ENCODE results near the gene SLC22A2. TPM values are rescaled to one million over a fixed set of nuclear protein-coding genes. Genes with fewer than 3 reads are reported as not detected.

Gene SLC22A2
- total and polyA plus RNA-seq, 10 of the 15 experiments (the other 5 are each of a cell fraction or from before 2014, with no cell fraction given): 0.12 TPM; not detected in 9

DNA sequence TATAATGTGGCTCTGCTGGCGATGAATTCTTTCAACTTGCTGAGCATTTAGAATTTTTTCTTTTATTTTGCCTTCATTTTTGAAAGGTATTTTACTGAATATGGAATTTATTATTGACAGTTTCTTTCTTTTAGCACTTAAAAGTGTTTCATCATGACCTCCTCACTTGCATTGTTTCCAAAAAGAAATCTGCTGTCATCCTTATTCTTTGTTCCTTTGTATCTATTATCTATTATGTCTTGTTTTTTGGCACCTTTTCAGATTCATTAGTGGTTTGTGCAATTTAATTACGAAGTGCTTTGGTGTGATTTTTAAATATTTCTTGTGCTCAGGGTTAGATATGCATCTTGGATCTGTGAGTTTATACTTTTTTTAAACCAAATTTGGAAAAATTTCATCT lies 26.0 kb upstream of the SLC22A2 start (continued):
- TF ChIP-seq, protein P1, sequence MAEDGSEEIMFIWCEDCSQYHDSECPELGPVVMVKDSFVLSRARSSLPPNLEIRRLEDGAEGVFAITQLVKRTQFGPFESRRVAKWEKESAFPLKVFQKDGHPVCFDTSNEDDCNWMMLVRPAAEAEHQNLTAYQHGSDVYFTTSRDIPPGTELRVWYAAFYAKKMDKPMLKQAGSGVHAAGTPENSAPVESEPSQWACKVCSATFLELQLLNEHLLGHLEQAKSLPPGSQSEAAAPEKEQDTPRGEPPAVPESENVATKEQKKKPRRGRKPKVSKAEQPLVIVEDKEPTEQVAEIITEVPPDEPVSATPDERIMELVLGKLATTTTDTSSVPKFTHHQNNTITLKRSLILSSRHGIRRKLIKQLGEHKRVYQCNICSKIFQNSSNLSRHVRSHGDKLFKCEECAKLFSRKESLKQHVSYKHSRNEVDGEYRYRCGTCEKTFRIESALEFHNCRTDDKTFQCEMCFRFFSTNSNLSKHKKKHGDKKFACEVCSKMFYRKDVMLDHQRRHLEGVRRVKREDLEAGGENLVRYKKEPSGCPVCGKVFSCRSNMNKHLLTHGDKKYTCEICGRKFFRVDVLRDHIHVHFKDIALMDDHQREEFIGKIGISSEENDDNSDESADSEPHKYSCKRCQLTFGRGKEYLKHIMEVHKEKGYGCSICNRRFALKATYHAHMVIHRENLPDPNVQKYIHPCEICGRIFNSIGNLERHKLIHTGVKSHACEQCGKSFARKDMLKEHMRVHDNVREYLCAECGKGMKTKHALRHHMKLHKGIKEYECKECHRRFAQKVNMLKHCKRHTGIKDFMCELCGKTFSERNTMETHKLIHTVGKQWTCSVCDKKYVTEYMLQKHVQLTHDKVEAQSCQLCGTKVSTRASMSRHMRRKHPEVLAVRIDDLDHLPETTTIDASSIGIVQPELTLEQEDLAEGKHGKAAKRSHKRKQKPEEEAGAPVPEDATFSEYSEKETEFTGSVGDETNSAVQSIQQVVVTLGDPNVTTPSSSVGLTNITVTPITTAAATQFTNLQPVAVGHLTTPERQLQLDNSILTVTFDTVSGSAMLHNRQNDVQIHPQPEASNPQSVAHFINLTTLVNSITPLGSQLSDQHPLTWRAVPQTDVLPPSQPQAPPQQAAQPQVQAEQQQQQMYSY (CRISPR knock-in tag; IDR thresholded peaks at IDR 0.05): no peak
- TF ChIP-seq CREB1 (IDR thresholded peaks at IDR 0.05; ENCODE audit: low read depth): no peak

DNA sequence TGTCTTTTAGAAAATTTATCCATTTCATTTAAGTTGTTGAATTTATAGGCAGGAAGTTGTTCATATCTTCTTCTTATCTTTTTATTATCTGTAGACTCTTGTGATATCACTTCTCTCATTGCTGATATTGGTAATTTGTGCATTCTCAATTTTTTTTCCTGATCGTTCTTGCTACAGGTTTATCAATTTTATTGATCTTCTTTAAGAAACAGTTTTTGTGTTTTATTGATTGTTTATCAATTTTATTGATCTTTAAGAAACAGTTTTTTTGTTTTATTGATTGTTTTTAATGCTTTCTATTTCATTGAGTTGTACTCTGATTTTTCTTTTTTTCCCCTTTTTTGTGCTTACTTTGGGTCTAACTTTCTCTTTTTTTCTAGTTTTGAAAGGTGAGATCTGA lies 23.8 kb upstream of the SLC22A2 start:
- Histone ChIP-seq H3K9ac (ENCODE audit: control insufficient read depth, insufficient read depth, low read length) (no peak overlapping the region), H2AFZ (ENCODE audit: control insufficient read depth, low read depth, low read length) (no peak overlapping the region), H3K36me3 (ENCODE audit: control insufficient read depth in 2 of 2, insufficient read depth in 2 of 2, low read length in 1 of 2) (no peaks in the 10 kb centered on the region), H3K79me2 (ENCODE audit: control insufficient read depth, insufficient read depth, low read length) (no peaks in the 10 kb centered on the region), H3K4me3 (no peak overlapping the region), H3K4me2 (ENCODE audit: control insufficient read depth, insufficient read depth) (no peak overlapping the region), H3K27ac (ENCODE audit: control insufficient read depth, insufficient read depth) (no peak overlapping the region), H3K27me3 (replicated peaks in 1 of 2; ENCODE audit: control insufficient read depth in 2 of 2, insufficient read depth in 2 of 2, low read length in 1 of 2) (no peaks in the 10 kb centered on the region), H3K4me1 (ENCODE audit: control insufficient read depth, insufficient read depth, low read length) (no peaks in the 10 kb centered on the region), H4K20me1 (ENCODE audit: control insufficient read depth, insufficient read depth) (no peaks in the 10 kb centered on the region), H3K9me3 (replicated peaks; ENCODE audit: control insufficient read depth, insufficient read depth, low read length) (no peaks in the 10 kb centered on the region)
- 28% methylated on average over 1 of the region's 1 CpG for WGBS (ENCODE audit: insufficient coverage, insufficient replicate concordance, low lambda C conversion rate, missing lambda C conversion rate)
- in situ Hi-C loops (cut with MboI) (no loop called here), intact Hi-C loops (cut with micrococcal nuclease; ENCODE audit: unreplicated experiment) (no loop called here)
- SMC1A ChIA-PET (ENCODE audit: uncharacterized antibody, unreplicated experiment): no interaction called here
- DNase-seq (ENCODE audit: low read depth, low spot score) (no peak), FAIRE-seq (no peak), ATAC-seq (no peak)
- RAD21 ChIA-PET (ENCODE audit: unreplicated experiment): no interaction called here
- CTCF ChIA-PET: no interaction called here
- POLR2A ChIA-PET: no interaction called here
- BruUV-seq (replicated peaks): no TSS peak
- TF ChIP-seq, protein P2, sequence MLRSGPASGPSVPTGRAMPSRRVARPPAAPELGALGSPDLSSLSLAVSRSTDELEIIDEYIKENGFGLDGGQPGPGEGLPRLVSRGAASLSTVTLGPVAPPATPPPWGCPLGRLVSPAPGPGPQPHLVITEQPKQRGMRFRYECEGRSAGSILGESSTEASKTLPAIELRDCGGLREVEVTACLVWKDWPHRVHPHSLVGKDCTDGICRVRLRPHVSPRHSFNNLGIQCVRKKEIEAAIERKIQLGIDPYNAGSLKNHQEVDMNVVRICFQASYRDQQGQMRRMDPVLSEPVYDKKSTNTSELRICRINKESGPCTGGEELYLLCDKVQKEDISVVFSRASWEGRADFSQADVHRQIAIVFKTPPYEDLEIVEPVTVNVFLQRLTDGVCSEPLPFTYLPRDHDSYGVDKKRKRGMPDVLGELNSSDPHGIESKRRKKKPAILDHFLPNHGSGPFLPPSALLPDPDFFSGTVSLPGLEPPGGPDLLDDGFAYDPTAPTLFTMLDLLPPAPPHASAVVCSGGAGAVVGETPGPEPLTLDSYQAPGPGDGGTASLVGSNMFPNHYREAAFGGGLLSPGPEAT (IDR thresholded peaks at IDR 0.05; ENCODE audit: low read depth): no peak
- TF ChIP-seq GATAD2B (conservative IDR thresholded peaks at IDR 0.05; ENCODE audit: low read depth) (no peak), FOXK2 (IDR thresholded peaks at IDR 0.05) (no peak), ZNF384 (IDR thresholded peaks at IDR 0.05; ENCODE audit: borderline replicate concordance, low read depth, low read length) (no peak), TAF1 (IDR thresholded peaks at IDR 0.05; ENCODE audit: borderline replicate concordance, low read depth, low read length) (no peak), MEF2A (IDR thresholded peaks at IDR 0.05; ENCODE audit: insufficient read depth, low read depth, low read length) (no peak), MTA2 (IDR thresholded peaks at IDR 0.05; ENCODE audit: low read depth) (no peak), ZNF207 (IDR thresholded peaks at IDR 0.05; ENCODE audit: borderline replicate concordance) (no peak), CREB1 (IDR thresholded peaks at IDR 0.05; ENCODE audit: low read depth) (no peak), IKZF2 (IDR thresholded peaks at IDR 0.05) (no peak), MYB (IDR thresholded peaks at IDR 0.05; ENCODE audit: borderline replicate concordance, low read depth, low read length) (no peak)
- TF ChIP-seq, protein P3, sequence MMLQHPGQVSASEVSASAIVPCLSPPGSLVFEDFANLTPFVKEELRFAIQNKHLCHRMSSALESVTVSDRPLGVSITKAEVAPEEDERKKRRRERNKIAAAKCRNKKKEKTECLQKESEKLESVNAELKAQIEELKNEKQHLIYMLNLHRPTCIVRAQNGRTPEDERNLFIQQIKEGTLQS (IDR thresholded peaks at IDR 0.05; ENCODE audit: borderline replicate concordance, extremely low read depth, low read depth, low read length): no peak
- TF ChIP-seq, protein P4, sequence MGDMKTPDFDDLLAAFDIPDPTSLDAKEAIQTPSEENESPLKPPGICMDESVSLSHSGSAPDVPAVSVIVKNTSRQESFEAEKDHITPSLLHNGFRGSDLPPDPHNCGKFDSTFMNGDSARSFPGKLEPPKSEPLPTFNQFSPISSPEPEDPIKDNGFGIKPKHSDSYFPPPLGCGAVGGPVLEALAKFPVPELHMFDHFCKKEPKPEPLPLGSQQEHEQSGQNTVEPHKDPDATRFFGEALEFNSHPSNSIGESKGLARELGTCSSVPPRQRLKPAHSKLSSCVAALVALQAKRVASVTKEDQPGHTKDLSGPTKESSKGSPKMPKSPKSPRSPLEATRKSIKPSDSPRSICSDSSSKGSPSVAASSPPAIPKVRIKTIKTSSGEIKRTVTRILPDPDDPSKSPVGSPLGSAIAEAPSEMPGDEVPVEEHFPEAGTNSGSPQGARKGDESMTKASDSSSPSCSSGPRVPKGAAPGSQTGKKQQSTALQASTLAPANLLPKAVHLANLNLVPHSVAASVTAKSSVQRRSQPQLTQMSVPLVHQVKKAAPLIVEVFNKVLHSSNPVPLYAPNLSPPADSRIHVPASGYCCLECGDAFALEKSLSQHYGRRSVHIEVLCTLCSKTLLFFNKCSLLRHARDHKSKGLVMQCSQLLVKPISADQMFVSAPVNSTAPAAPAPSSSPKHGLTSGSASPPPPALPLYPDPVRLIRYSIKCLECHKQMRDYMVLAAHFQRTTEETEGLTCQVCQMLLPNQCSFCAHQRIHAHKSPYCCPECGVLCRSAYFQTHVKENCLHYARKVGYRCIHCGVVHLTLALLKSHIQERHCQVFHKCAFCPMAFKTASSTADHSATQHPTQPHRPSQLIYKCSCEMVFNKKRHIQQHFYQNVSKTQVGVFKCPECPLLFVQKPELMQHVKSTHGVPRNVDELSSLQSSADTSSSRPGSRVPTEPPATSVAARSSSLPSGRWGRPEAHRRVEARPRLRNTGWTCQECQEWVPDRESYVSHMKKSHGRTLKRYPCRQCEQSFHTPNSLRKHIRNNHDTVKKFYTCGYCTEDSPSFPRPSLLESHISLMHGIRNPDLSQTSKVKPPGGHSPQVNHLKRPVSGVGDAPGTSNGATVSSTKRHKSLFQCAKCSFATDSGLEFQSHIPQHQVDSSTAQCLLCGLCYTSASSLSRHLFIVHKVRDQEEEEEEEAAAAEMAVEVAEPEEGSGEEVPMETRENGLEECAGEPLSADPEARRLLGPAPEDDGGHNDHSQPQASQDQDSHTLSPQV (IDR thresholded peaks at IDR 0.05): no peak

All from GM12878 (cell line).